Neural progenitor cell (in vitro differentiated cells): ENCODE measurements around the gene PAEP. TPM values are rescaled to one million over a fixed set of nuclear protein-coding genes. Genes with fewer than 3 reads are reported as not detected.

ENCODE experiments used
- DNase-seq: peaks from one replicate; pipeline ENCODE4 v3.0.0-alpha.2; 2016; ENCODE audit warnings: low spot score
- H2AFZ ChIP-seq: fragments of 200-600 bp; sonication (generic); replicated peaks from 2 replicates; pipeline ENCODE4 v1.6.1; 2016; ENCODE audit warnings: antibody characterized with exemption
- H3F3A ChIP-seq: fragments of 200-600 bp; sonication (generic); 2 replicates; pipeline ENCODE4 v1.6.1; 2016; ENCODE audit warnings: antibody characterized with exemption, low read depth
- H3K27ac ChIP-seq: fragments of 200-600 bp; sonication (generic); 2 replicates; pipeline ENCODE4 v1.5.1; 2016; ENCODE audit warnings: mild to moderate bottlenecking
- H3K27me3 ChIP-seq: fragments of 200-600 bp; sonication (generic); 2 replicates; pipeline ENCODE4 v1.6.1; 2016; ENCODE audit warnings: mild to moderate bottlenecking, moderate library complexity
- H3K36me3 ChIP-seq: fragments of 200-600 bp; sonication (generic); 2 replicates; pipeline ENCODE4 v1.5.1; 2016
- H3K4me1 ChIP-seq: fragments of 200-600 bp; sonication (generic); 2 replicates; pipeline ENCODE4 v1.6.1; 2016; ENCODE audit warnings: mixed run types
- H3K4me2 ChIP-seq: fragments of 200-600 bp; sonication (generic); 2 replicates; pipeline ENCODE4 v1.6.1; 2016
- H3K4me3 ChIP-seq: fragments of 200-600 bp; sonication (generic); 2 replicates; pipeline ENCODE4 v1.5.1; 2016
- H3K79me2 ChIP-seq: fragments of 200-600 bp; sonication (generic); 2 replicates; pipeline ENCODE4 v1.6.1; 2016; ENCODE audit warnings: low read depth
- H3K9ac ChIP-seq: fragments of 200-600 bp; sonication (generic); 2 replicates; pipeline ENCODE4 v1.6.1; 2016
- H3K9me3 ChIP-seq: fragments of 200-600 bp; sonication (generic); 2 replicates; pipeline ENCODE4 v1.5.1; 2016; ENCODE audit warnings: low read depth
- H4K20me1 ChIP-seq: fragments of 200-600 bp; sonication (generic); 2 replicates; pipeline ENCODE4 v1.6.1; 2016; ENCODE audit warnings: low read depth
- H3K27ac Mint-ChIP-seq: 3 replicates; pipeline ENCODE4 v1.8.0; 2021; ENCODE audit warnings: mixed read lengths
- H3K27me3 Mint-ChIP-seq: 2 replicates; pipeline ENCODE4 v1.8.0; 2022; ENCODE audit warnings: low read depth, mild to moderate bottlenecking, inconsistent platforms, moderate library complexity, mixed read lengths; ENCODE audit not compliant: insufficient read depth
- H3K36me3 Mint-ChIP-seq: 3 replicates; pipeline ENCODE4 v1.8.0; 2021; ENCODE audit warnings: mixed read lengths
- H3K4me1 Mint-ChIP-seq: 3 replicates; pipeline ENCODE4 v1.8.0; 2021; ENCODE audit warnings: mixed read lengths
- H3K4me3 Mint-ChIP-seq: 3 replicates; pipeline ENCODE4 v1.8.0; 2021; ENCODE audit warnings: mild to moderate bottlenecking, moderate library complexity, mixed read lengths
- H3K9me3 Mint-ChIP-seq: 3 replicates; pipeline ENCODE4 v1.8.0; 2020; ENCODE audit warnings: mixed read lengths
- CTCF ChIP-seq: fragments of 200-600 bp; sonication (generic); IDR thresholded peaks from 2 replicates; pipeline ENCODE4 v1.5.1; 2017; ENCODE audit warnings: antibody characterized with exemption, mild to moderate bottlenecking
- EZH2 ChIP-seq: fragments of 200-600 bp; sonication (generic); IDR thresholded peaks from 2 replicates; pipeline ENCODE4 v1.6.1; 2017; ENCODE audit warnings: antibody characterized with exemption, mild to moderate bottlenecking, moderate library complexity
- EZH2phosphoT487 ChIP-seq: fragments of 200-600 bp; sonication (generic); IDR thresholded peaks from 2 replicates; pipeline ENCODE4 v1.6.1; 2017; ENCODE audit warnings: antibody characterized with exemption
- total RNA-seq: library from RNA; depleted of rRNA; stranded (reverse); fragments of >200 nt; gene quantifications from 2 replicates; pipeline ENCODE4 v1.2.3, GENCODE V29; 2015; ENCODE audit warnings: low replicate concordance

Gene PAEP
- total RNA-seq, 1 donor from 2014 or later: not detected

GRCh38 chr9:135552698-135553171, 8.8 kb upstream of the PAEP start:
- no peaks in the 10 kb centered on the region for H3K36me3 ChIP-seq
- no peak for TF ChIP-seq EZH2
- TF ChIP-seq CTCF: no peak
- TF ChIP-seq EZH2phosphoT487: no peak
- H3K9ac ChIP-seq: no peak overlapping the region
- no peaks in the 10 kb centered on the region for H3K27me3 ChIP-seq
- H3K4me3 ChIP-seq: no peak overlapping the region
- Mint-ChIP-seq H3K4me3 (no peak overlapping the region), H3K36me3 (no peaks in the 10 kb centered on the region), H3K27ac (no peak overlapping the region), H3K9me3 (peaks cover 2% of the 10 kb centered on the region), H3K4me1 (peaks cover 2% of the 10 kb centered on the region), H3K27me3 (peaks cover 2% of the 10 kb centered on the region)
- no peaks in the 10 kb centered on the region for H3K9me3 ChIP-seq
- H2AFZ ChIP-seq: no peak overlapping the region
- H4K20me1 ChIP-seq: no peaks in the 10 kb centered on the region
- H3F3A ChIP-seq: no peaks in the 10 kb centered on the region
- H3K4me2 ChIP-seq: no peak overlapping the region
- H3K79me2 ChIP-seq: no peaks in the 10 kb centered on the region
- H3K27ac ChIP-seq: no peak overlapping the region
- no peak for DNase-seq
- H3K4me1 ChIP-seq: no peaks in the 10 kb centered on the region

GRCh38 chr9:135554718-135555117, 6.8 kb upstream of the PAEP start:
- no peak overlapping the region for H3K4me3 Mint-ChIP-seq
- H3K27ac ChIP-seq: no peak overlapping the region
- peaks cover 7% of the 10 kb centered on the region for H3K27me3 Mint-ChIP-seq
- no peaks in the 10 kb centered on the region for H3K9me3 ChIP-seq
- H3K9me3 Mint-ChIP-seq: peaks cover 2% of the 10 kb centered on the region
- no peaks in the 10 kb centered on the region for H3F3A ChIP-seq
- H3K9ac ChIP-seq: no peak overlapping the region
- H3K79me2 ChIP-seq: no peaks in the 10 kb centered on the region
- no peaks in the 10 kb centered on the region for H3K36me3 ChIP-seq
- H3K4me1 ChIP-seq: no peaks in the 10 kb centered on the region
- H4K20me1 ChIP-seq: no peaks in the 10 kb centered on the region
- H3K27me3 ChIP-seq: no peaks in the 10 kb centered on the region
- peaks cover 2% of the 10 kb centered on the region for H3K4me1 Mint-ChIP-seq
- H3K4me3 ChIP-seq: no peak overlapping the region
- TF ChIP-seq EZH2phosphoT487 (no peak), CTCF (no peak), EZH2 (no peak)
- no peak overlapping the region for H3K27ac Mint-ChIP-seq
- no peak overlapping the region for H3K4me2 ChIP-seq
- no peak for DNase-seq
- no peaks in the 10 kb centered on the region for H3K36me3 Mint-ChIP-seq
- H2AFZ ChIP-seq: no peak overlapping the region

- no peaks in the 10 kb centered on the region for H3K4me1 ChIP-seq
- no peak overlapping the region for H3K27ac ChIP-seq
- DNase-seq: no peak
- Mint-ChIP-seq H3K9me3 (peaks cover 2% of the 10 kb centered on the region), H3K36me3 (no peaks in the 10 kb centered on the region), H3K4me1 (peaks cover 2% of the 10 kb centered on the region), H3K27ac (no peak overlapping the region), H3K4me3 (no peak overlapping the region), H3K27me3 (peaks cover 7% of the 10 kb centered on the region)
- H3K4me3 ChIP-seq: no peak overlapping the region
- no peaks in the 10 kb centered on the region for H4K20me1 ChIP-seq
- H3K9ac ChIP-seq: no peak overlapping the region
- TF ChIP-seq CTCF (no peak), EZH2 (no peak), EZH2phosphoT487 (no peak)
- no peak overlapping the region for H3K4me2 ChIP-seq
- H3K36me3 ChIP-seq: no peaks in the 10 kb centered on the region
- H3K79me2 ChIP-seq: no peaks in the 10 kb centered on the region
- H2AFZ ChIP-seq: no peak overlapping the region
- H3F3A ChIP-seq: no peaks in the 10 kb centered on the region
- H3K27me3 ChIP-seq: no peaks in the 10 kb centered on the region
- H3K9me3 ChIP-seq: no peaks in the 10 kb centered on the region
These were observed 6.4 kb upstream of the PAEP start for GRCh38 chr9:135555203-135555602.
